Fibroblast of lung (primary cell): ENCODE data around the gene STK32C.

Experiments
- EZH2 ChIP-seq: IDR thresholded peaks from 2 replicates; pipeline ENCODE4 v1.5.1; 2012; ENCODE audit warnings: low read length, control low read depth, mild to moderate bottlenecking; ENCODE audit errors: missing control alignments
- TF ChIP-seq, protein P1 (sequence below), 2 donors: IDR thresholded peaks in 1 of 2; conservative IDR thresholded peaks in 1 of 2; 1 replicate in 1 of 2; 2 replicates in 1 of 2; pipeline ENCODE4 v1.5.1; 2011 to 2012; ENCODE audit warnings: low read length in 2 of 2, control low read depth in 1 of 2, inconsistent platforms in 1 of 2, low read depth in 1 of 2, mild to moderate bottlenecking in 1 of 2

DNA sequence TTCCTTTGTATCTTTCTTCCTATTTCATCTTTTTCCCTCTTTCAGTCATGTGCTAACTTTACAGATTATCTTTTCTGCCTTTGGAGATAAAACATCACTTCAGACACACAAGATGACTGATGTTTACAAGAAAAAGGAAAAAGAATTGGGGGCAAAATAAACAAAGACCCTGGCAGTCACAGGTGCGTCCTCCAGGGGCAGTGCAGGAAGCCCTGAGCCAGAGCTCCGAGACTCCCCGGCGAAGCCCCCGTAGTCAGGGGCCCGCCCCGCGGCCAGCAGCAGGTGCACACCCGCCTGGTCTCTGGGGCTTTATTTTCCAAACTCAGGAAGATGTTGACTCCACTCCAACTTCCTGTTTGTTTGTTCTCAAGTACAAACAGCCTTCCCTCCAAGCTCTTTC lies 10.2 kb downstream of the STK32C start:
- TF ChIP-seq, protein P1, sequence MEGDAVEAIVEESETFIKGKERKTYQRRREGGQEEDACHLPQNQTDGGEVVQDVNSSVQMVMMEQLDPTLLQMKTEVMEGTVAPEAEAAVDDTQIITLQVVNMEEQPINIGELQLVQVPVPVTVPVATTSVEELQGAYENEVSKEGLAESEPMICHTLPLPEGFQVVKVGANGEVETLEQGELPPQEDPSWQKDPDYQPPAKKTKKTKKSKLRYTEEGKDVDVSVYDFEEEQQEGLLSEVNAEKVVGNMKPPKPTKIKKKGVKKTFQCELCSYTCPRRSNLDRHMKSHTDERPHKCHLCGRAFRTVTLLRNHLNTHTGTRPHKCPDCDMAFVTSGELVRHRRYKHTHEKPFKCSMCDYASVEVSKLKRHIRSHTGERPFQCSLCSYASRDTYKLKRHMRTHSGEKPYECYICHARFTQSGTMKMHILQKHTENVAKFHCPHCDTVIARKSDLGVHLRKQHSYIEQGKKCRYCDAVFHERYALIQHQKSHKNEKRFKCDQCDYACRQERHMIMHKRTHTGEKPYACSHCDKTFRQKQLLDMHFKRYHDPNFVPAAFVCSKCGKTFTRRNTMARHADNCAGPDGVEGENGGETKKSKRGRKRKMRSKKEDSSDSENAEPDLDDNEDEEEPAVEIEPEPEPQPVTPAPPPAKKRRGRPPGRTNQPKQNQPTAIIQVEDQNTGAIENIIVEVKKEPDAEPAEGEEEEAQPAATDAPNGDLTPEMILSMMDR (conservative IDR thresholded peaks at IDR 0.05 in 1 of 2, IDR thresholded peaks at IDR 0.05 in 1 of 2; ENCODE audit: low read depth in 1 of 2, low read length in 2 of 2) = no peak
- TF ChIP-seq EZH2 = no peak
